ENCODE results near the gene ITPR1. TPM values are rescaled to one million over a fixed set of nuclear protein-coding genes. Genes with fewer than 3 reads are reported as not detected.

Gene ITPR1
- total RNA-seq, 2 experiments from 2014 or later, result 48.6 to 55.6 TPM

DNA sequence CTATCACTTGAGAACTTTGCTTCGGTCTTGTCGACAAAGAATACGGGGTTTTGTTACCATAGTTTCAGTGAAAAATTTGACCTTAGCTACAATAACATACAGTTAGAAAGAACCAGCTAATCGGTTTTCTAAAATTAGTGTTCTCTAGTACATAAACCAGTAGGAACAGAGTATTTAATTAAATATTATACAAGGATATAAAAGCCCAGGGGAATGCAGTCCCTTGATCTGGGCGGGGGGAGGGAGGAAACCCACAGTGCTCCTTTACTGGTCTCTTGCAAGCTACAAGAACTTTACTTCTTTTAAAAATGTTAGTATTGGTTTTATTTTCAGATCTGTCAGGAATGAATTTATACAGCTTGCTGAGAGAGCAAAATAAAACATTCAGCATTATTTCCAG, 41.8 kb downstream of the ITPR1 start:
- Mint-ChIP-seq H3K9me3 (ENCODE audit: low read depth) (peaks cover 6% of the 10 kb centered on the region), H3K36me3 (ENCODE audit: low read depth) (peaks cover 15% of the 10 kb centered on the region), H3K27ac (no peak overlapping the region), H3K4me3 (no peak overlapping the region), H3K4me1 (peaks cover 14% of the 10 kb centered on the region), H3K27me3 (no peaks in the 10 kb centered on the region)
- intact Hi-C loops (cut with DNase I, micrococcal nuclease), result no loop called here
- ATAC-seq (no peak), DNase-seq (no peak)
- CTCF ChIA-PET, result no interaction called here
- POLR2A ChIA-PET, result no interaction called here

DNA sequence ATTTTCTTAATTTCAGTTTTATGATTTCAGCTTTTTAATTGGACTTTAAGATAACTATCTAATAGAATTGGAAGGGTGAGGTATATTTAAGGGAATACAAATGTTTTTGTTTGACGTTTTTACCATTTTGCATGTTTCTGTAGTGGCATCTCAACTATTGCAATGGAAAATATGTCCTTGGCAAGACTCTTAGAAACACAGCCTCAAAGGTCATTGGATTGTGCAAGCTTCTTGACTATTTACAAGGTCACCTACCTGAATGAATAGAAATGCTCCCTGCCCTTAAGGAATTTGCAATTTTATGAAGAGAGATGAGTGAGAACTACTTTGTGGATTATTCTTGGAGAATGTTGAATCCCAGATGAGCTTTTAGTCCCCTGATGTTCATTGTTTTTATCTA, 43.1 kb downstream of the ITPR1 start:
- Mint-ChIP-seq H3K4me1 (peaks cover 14% of the 10 kb centered on the region), H3K27ac (no peak overlapping the region), H3K27me3 (no peaks in the 10 kb centered on the region), H3K9me3 (ENCODE audit: low read depth) (peaks cover 6% of the 10 kb centered on the region), H3K4me3 (no peak overlapping the region), H3K36me3 (ENCODE audit: low read depth) (peaks cover 15% of the 10 kb centered on the region)
- ATAC-seq, result no peak
- ChIA-PET CTCF (interaction anchor here (0.8 to 1.1 kb wide), 2 partner anchors 97 to 186 kb away, joined by 3 to 6 read pairs; no protein-coding TSS in a partner anchor), POLR2A (interaction anchor here (0.5 kb wide), 1 partner anchor 202 kb away, joined by 9 read pairs; no protein-coding TSS in a partner anchor)
- intact Hi-C loops (cut with DNase I, micrococcal nuclease), result no loop called here
- no peak for DNase-seq

DNA sequence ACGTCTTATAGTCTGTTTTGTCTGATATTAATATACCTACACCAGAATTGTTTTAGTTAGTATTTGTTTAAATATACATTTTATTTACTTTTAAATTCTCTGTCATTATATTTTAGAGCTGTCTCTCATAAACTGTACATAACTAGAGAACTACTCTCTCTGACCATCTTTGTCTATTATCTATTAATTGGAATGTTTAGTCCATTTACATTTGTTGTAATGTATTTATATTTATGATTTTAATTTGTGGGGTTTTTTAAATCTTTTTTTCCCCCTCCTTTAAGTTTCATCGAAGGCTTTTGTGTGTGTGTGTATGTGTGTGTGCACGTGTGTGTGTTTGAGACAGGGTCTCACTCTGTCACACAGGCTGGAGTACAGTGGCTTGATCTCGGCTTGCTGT, 47.1 kb downstream of the ITPR1 start:
- DNase-seq (no peak), ATAC-seq (no peak)
- no peak overlapping the region for H3K4me3 Mint-ChIP-seq
- H3K27me3 Mint-ChIP-seq, result no peaks in the 10 kb centered on the region
- H3K27ac Mint-ChIP-seq, result no peak overlapping the region
- intact Hi-C loops (cut with DNase I, micrococcal nuclease), result no loop called here
- H3K4me1 Mint-ChIP-seq, result peaks cover 2% of the 10 kb centered on the region
- CTCF ChIA-PET, result no interaction called here
- H3K9me3 Mint-ChIP-seq (ENCODE audit: low read depth), result peaks cover 6% of the 10 kb centered on the region
- POLR2A ChIA-PET, result no interaction called here
- H3K36me3 Mint-ChIP-seq (ENCODE audit: low read depth), result peaks cover 15% of the 10 kb centered on the region

- H3K27me3 Mint-ChIP-seq, result no peaks in the 10 kb centered on the region
- H3K4me3 Mint-ChIP-seq, result no peak overlapping the region
- CTCF ChIA-PET, result interaction anchor here (1.3 kb wide), 1 partner anchor 192 kb away, joined by 3 read pairs; no protein-coding TSS in a partner anchor
- H3K36me3 Mint-ChIP-seq (ENCODE audit: low read depth), result peaks cover 5% of the 10 kb centered on the region
- no peak for DNase-seq
- no peaks in the 10 kb centered on the region for H3K4me1 Mint-ChIP-seq
- intact Hi-C loops (cut with DNase I, micrococcal nuclease), result no loop called here
- no peak for ATAC-seq
- H3K9me3 Mint-ChIP-seq (ENCODE audit: low read depth), result peaks cover 6% of the 10 kb centered on the region
- H3K27ac Mint-ChIP-seq, result no peak overlapping the region
- POLR2A ChIA-PET, result interaction anchor here (0.6 to 0.7 kb wide), 2 partner anchors 28 to 94 kb away, joined by 5 to 8 read pairs; no protein-coding TSS in a partner anchor
These were observed 50.0 kb downstream of the ITPR1 start for GRCh38 chr3:4543110-4543509.

GRCh38 chr3:4546346-4547178, 53.4 kb downstream of the ITPR1 start:
- intact Hi-C loops (cut with DNase I, micrococcal nuclease), result no loop called here
- peaks cover 2% of the 10 kb centered on the region for H3K4me1 Mint-ChIP-seq
- H3K27ac Mint-ChIP-seq, result no peak overlapping the region
- POLR2A ChIA-PET, result no interaction called here
- CTCF ChIA-PET, result no interaction called here
- peak; percentile 33 for ATAC-seq
- no peaks in the 10 kb centered on the region for H3K27me3 Mint-ChIP-seq
- DNase-seq, result no peak
- no peaks in the 10 kb centered on the region for H3K36me3 Mint-ChIP-seq (ENCODE audit: low read depth)
- H3K9me3 Mint-ChIP-seq (ENCODE audit: low read depth), result no peaks in the 10 kb centered on the region
- H3K4me3 Mint-ChIP-seq, result no peak overlapping the region

DNA sequence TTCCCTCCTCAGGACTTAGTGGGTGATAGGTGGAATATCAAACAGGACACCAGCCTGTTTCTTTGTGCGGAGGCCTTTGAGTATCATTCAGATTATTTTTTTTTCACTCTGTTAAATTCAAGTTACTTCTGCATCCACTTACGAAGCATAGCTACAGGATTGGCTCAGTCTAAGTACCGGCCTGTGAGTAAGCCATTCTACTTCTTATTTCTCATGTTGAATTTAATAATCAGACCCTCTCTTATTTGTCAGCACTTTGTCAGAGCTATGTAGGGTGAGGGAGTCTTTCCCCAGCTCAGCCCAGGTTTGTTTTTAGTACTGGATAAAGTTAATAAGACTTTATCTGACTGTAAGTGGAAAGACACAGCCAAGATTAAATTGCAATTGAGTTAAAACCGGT, 54.7 kb downstream of the ITPR1 start:
- H3K27me3 Mint-ChIP-seq, result no peaks in the 10 kb centered on the region
- CTCF ChIA-PET, result interaction anchor here (0.6 kb wide), 1 partner anchor 18 kb away, joined by 4 read pairs; no protein-coding TSS in a partner anchor
- H3K9me3 Mint-ChIP-seq (ENCODE audit: low read depth), result no peaks in the 10 kb centered on the region
- H3K27ac Mint-ChIP-seq, result no peak overlapping the region
- intact Hi-C loops (cut with DNase I, micrococcal nuclease), result no loop called here
- no peak for DNase-seq
- H3K4me3 Mint-ChIP-seq, result no peak overlapping the region
- peaks cover 2% of the 10 kb centered on the region for H3K4me1 Mint-ChIP-seq
- ATAC-seq, result no peak
- H3K36me3 Mint-ChIP-seq (ENCODE audit: low read depth), result no peaks in the 10 kb centered on the region
- POLR2A ChIA-PET, result no interaction called here

GRCh38 chr3:4548356-4548755, 55.2 kb downstream of the ITPR1 start:
- Mint-ChIP-seq H3K36me3 (ENCODE audit: low read depth) (no peaks in the 10 kb centered on the region), H3K27ac (no peak overlapping the region), H3K9me3 (ENCODE audit: low read depth) (no peaks in the 10 kb centered on the region), H3K27me3 (no peaks in the 10 kb centered on the region), H3K4me3 (no peak overlapping the region), H3K4me1 (peaks cover 2% of the 10 kb centered on the region)
- ATAC-seq (no peak), DNase-seq (no peak)
- ChIA-PET POLR2A (no interaction called here), CTCF (no interaction called here)
- intact Hi-C loops (cut with DNase I, micrococcal nuclease), result no loop called here

- Mint-ChIP-seq H3K9me3 (ENCODE audit: low read depth) (no peaks in the 10 kb centered on the region), H3K4me1 (peaks cover 2% of the 10 kb centered on the region)
- POLR2A ChIA-PET, result no interaction called here
These were observed 55.6 kb downstream of the ITPR1 start for GRCh38 chr3:4548780-4549179.

DNA sequence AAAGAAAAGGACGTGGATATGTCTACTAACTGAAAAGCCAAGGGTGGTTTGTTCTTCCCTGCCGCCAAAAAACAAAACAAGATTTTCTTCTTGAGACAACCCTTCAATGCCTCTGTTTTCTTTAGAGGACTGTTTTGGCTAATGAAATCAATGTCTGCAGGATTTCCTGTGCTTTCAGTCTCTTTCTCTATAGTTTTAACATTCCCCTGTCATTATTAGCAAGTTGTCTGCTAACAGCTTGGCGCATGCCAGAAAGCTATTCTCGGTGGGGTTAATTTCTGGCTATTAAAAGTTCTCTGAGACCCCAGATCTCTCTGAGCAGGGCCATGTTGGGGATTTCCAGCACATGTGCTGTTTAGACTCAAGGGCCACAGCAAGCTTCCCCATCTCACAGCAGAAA, 56.7 kb downstream of the ITPR1 start:
- H3K4me1 Mint-ChIP-seq, result peaks cover 2% of the 10 kb centered on the region
- no peak overlapping the region for H3K27ac Mint-ChIP-seq
- ChIA-PET CTCF (no interaction called here), POLR2A (no interaction called here)
- intact Hi-C loops (cut with DNase I, micrococcal nuclease), result no loop called here
- no peak for DNase-seq
- H3K4me3 Mint-ChIP-seq, result no peak overlapping the region
- no peaks in the 10 kb centered on the region for H3K9me3 Mint-ChIP-seq (ENCODE audit: low read depth)
- no peaks in the 10 kb centered on the region for H3K27me3 Mint-ChIP-seq
- H3K36me3 Mint-ChIP-seq (ENCODE audit: low read depth), result no peaks in the 10 kb centered on the region
- ATAC-seq, result no peak

More at GRCh38 chr3:4548780-4549179, 55.6 kb downstream of the ITPR1 start:
- no peak overlapping the region for H3K27ac Mint-ChIP-seq
- ATAC-seq (no peak), DNase-seq (no peak)
- CTCF ChIA-PET, result no interaction called here
- intact Hi-C loops (cut with DNase I, micrococcal nuclease), result no loop called here
- H3K36me3 Mint-ChIP-seq (ENCODE audit: low read depth), result no peaks in the 10 kb centered on the region
- no peak overlapping the region for H3K4me3 Mint-ChIP-seq
- no peaks in the 10 kb centered on the region for H3K27me3 Mint-ChIP-seq

DNA sequence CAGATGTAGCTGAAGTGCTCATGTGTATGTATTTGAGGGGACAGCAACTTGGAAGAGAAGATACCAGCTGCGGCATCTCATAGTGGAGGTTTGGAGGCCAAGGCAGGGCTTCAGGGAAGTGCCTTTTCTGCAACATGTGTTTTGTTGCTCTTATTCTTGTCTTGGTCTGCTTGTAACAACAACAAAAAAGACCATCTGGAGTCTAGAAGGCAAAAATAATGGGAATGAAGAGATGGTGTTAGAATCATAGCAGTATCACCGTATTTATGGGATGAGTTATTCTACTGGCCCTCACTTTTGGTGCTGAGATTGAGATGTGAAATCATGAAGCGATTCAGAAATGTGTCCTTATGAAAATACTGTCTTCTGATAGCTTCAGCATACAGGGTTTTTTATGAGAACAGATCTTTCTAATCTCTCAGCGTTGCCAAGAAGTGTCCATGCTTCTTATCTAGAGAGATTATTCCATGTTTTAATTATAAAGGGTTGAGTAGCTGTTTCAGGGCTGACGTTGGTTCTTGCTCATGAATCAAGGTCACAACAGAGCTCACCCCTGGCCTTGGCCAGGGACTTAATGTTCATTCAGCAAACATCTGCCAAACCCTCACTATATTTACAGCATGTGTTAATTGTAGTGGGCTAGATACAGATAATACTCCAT, 58.0 kb downstream of the ITPR1 start:
- DNase-seq (no peak), ATAC-seq (no peak)
- intact Hi-C loops (cut with DNase I, micrococcal nuclease), result no loop called here
- no peaks in the 10 kb centered on the region for H3K9me3 Mint-ChIP-seq (ENCODE audit: low read depth)
- ChIA-PET CTCF (interaction anchor here (1.8 kb wide), 1 partner anchor 83 kb away, joined by 4 read pairs; no protein-coding TSS in a partner anchor), POLR2A (no interaction called here)
- H3K36me3 Mint-ChIP-seq (ENCODE audit: low read depth), result no peaks in the 10 kb centered on the region
- no peak overlapping the region for H3K27ac Mint-ChIP-seq
- H3K4me1 Mint-ChIP-seq, result peaks cover 2% of the 10 kb centered on the region
- H3K27me3 Mint-ChIP-seq, result no peaks in the 10 kb centered on the region
- H3K4me3 Mint-ChIP-seq, result no peak overlapping the region

DNA sequence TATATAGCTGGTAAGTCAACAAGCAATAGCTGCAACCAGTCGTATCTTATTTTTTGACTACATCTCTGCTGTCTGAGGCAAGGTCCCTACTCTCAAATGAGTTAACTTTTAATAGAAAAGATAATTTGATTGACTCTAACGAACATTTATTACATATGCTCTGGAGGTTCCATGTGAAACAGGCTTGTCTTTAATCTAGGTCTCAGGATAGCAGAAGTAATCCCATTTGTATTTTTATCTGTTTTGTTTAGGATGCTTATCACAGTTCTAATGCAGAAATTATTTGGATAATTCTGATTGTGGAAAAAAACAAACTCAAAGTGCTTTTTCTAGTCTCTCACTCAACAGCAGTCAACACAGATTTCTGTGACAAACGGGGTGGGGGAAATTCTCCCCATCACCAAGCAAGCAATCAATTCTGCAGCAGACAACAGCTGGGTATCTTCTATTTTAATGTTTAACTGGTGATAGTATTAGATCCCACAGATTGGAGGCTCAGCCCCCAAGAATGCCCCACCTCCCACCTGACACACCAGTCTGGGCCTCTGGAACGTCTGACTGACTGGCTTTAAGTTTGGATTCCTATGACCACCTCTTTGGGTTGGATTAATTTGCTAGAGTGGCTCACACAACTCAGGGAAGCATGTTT, 58.8 kb downstream of the ITPR1 start:
- H3K27ac Mint-ChIP-seq, result no peak overlapping the region
- ChIA-PET POLR2A (no interaction called here), CTCF (interaction anchor here (1.8 kb wide), 1 partner anchor 82 kb away, joined by 4 read pairs; no protein-coding TSS in a partner anchor)
- no peak for ATAC-seq
- H3K4me3 Mint-ChIP-seq, result no peak overlapping the region
- intact Hi-C loops (cut with DNase I, micrococcal nuclease), result no loop called here
- peaks cover 6% of the 10 kb centered on the region for H3K9me3 Mint-ChIP-seq (ENCODE audit: low read depth)
- peaks cover 2% of the 10 kb centered on the region for H3K4me1 Mint-ChIP-seq
- peaks cover 7% of the 10 kb centered on the region for H3K36me3 Mint-ChIP-seq (ENCODE audit: low read depth)
- H3K27me3 Mint-ChIP-seq, result no peaks in the 10 kb centered on the region
- DNase-seq, result no peak

All from activated CD4-positive, alpha-beta T cell treated with anti-CD3 and anti-CD28 coated beads for 36 hours (primary cell).